Measurements from ENCODE around the gene UHRF2.
"Not testable (repeated sequence)": the region's sequence is repeated elsewhere in the genome, so short reads cannot be mapped to it uniquely, and the experiment has no call there.

UHRF2 gene

GRCh38 chr9:6498982-6499381 lies 86.0 kb downstream of the UHRF2 start:
- DNase-seq = no peak

- DNase-seq = no peak
Measured at GRCh38 chr9:6501526-6502210, 88.7 kb downstream of the UHRF2 start.

- DNase-seq = no peak
Measured at GRCh38 chr9:6502399-6502798, 89.4 kb downstream of the UHRF2 start.

- no peak for DNase-seq
Measured at GRCh38 chr9:6506571-6506970, 93.6 kb downstream of the UHRF2 start.

GRCh38 chr9:6512085-6512657 lies 99.2 kb downstream of the UHRF2 start:
- no peak for DNase-seq

GRCh38 chr9:6522263-6522662 lies 109.3 kb downstream of the UHRF2 start:
- DNase-seq = no peak

- no peak for DNase-seq
Measured at GRCh38 chr9:6525326-6526045, 112.5 kb downstream of the UHRF2 start.

GRCh38 chr9:6535594-6535993 lies 122.6 kb downstream of the UHRF2 start:
- DNase-seq = no peak

GRCh38 chr9:6538666-6539071 lies 125.7 kb downstream of the UHRF2 start:
- DNase-seq = no peak

GRCh38 chr9:6542617-6543016 lies 129.6 kb downstream of the UHRF2 start:
- not testable (repeated sequence) for DNase-seq

GRCh38 chr9:6543204-6543603 lies 130.2 kb downstream of the UHRF2 start:
- DNase-seq = no peak

GRCh38 chr9:6545017-6545691 lies 132.2 kb downstream of the UHRF2 start:
- no peak for DNase-seq

GRCh38 chr9:6549106-6549800 lies 136.3 kb downstream of the UHRF2 start:
- no peak for DNase-seq

- DNase-seq = no peak
Measured at GRCh38 chr9:6551136-6551535, 138.1 kb downstream of the UHRF2 start.

GRCh38 chr9:6552033-6552432 lies 139.0 kb downstream of the UHRF2 start:
- DNase-seq = no peak

- DNase-seq = no peak
Measured at GRCh38 chr9:6552498-6553121, 139.6 kb downstream of the UHRF2 start.

- no peak for DNase-seq
Measured at GRCh38 chr9:6553866-6554265, 140.9 kb downstream of the UHRF2 start.
